SH-SY5Y (cell line): ENCODE measurements around the gene IRF2BPL.

Source experiments
- GATA2 ChIP-seq: IDR thresholded peaks from 2 replicates; pipeline ENCODE4 v1.6.1; 2011; ENCODE audit warnings: mild to moderate bottlenecking, low read depth, low read length
- GATA3 ChIP-seq: IDR thresholded peaks from 2 replicates; pipeline ENCODE4 v1.6.1; 2011; ENCODE audit warnings: low read depth, mild to moderate bottlenecking, low read length, moderate library complexity

The IRF2BPL gene

DNA sequence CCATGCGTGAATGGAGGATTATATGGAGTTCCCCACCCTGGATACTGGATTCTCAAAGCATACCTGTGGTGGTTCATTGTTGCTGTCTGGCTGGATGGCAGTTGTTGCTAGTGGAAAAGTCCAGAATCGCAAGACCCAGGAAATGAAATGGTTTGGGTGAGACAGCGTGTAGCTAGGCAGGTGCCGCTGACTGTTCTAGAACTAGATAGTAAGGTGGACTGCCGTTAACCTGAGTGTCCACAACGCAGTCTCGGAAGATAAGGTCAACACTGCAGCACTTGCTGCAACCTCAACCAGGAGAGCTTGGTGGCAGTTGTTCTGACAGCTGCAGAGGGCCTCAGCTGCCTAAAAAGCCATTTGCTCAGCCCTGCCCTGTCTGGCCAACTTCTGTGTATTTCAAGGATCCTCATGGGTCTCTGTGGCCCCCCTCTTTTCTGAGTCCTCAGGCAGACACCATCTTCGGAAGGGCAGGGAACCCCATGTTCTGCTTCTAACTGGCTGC is 15.5 kb upstream of the IRF2BPL start:
- TF ChIP-seq GATA2 (no peak), GATA3 (no peak)

DNA sequence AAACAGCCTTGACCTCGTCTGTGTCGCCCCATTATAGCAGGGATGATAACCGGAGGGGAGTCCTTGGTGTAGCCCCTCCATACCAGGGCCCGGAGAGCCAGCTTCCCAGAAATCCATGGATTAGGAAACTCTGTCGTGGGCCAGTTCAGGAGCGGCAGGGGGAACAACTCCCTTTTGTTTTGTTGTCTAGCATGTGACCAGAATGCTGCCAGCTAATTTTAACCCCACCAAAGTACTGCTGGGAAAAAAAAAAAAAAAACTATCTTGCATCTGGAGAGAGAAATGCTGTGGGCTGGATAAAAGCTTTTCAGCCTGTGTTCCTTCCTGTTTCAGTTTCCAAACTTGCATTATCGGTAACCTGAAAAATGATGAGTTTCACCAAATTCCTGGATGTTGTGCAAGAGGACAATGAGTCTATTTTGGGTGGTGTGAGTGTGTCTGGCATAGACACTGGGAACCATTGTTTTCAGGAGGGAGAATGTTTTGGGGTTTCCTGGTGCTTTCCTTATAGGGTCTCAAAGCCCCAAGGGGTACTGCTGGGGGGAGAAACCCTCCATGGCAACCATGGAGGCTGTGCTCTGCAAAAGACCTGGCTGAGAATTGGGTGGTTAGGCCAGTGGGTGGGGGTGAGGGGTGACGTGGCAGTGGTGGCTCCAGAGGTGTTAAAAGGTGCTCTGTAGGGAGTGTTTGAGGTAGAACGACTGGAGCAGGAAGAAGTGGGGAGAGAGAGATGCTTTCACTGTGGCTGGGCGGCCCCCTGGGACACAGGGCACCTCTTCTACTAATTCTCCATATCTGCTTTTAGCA is 14.9 kb upstream of the IRF2BPL start:
- no peak for TF ChIP-seq GATA2
- no peak for TF ChIP-seq GATA3

DNA sequence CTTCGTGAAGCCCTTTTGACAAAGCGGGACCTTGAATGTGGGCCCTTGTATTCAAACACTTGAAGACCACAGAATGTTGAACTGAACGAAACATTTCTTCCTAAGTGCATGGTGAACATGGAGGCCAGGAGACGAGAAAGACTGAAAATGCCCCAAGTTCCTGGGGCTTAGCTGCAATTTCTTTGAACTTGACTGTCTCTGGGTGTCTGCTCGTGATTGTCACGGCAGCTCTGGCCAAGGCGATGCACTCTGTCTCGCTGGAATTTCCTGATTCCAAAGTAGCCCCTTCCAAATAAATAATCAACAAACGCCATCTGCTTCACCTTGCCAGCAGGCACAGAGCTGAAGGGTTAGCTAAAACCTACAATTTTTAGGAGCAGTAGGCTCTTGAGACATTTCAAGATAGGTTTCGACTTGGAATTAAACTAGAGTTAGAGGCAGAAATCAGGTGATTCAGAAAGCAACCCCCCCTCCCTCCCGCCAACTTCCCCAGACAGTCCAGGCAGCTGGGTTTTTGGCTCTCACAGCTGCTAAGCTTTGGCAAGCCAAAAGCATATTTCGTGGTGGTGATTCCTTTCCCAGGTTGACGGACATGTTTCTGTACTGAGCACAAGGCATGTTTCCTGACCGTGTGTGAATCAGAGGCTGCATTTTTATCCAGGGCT is 13.5 kb upstream of the IRF2BPL start:
- TF ChIP-seq GATA2: no peak
- no peak for TF ChIP-seq GATA3

DNA sequence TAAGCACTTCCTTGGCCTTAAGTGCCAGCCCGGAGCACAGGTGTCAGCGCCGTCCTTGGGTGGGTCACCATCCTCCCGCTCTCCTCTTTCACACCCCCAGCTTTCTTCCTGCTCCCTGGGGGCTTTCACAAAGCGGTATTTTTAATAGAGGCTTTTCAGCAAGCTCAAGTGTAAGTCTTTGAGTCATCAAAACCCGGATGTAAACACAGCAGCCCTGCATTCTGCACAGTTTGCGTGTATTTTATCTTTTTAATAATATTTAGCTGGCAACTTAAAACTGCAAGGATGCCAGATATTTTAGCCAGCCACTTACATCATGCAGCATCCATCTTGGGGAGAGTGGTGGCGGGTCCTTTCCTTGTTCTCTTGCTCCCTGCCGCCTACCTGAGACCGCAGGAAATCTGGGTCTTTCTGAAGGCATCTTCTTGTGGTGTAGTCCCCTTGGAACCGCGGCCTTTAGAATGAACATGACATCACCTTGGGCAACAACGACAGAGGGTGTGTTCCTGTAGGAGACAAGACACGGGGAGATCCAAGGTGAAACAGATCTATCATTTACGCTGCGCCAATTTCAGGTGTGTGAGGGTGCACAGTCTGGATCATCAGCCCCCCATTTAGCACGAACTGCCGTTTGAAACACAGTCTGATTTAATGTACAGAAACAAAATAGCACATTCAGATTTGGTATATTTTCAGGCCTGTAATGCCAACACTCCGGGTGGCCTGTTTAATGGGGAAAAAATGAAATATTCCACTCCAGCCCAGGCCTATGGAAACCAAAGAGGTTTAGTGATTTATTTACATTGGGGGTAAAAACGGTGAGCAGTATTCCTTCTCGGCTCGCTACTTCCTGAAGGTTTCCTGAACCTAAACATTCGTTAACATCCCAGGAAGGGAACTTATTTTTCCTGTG is 12.5 kb upstream of the IRF2BPL start:
- no peak for TF ChIP-seq GATA3
- TF ChIP-seq GATA2: no peak

DNA sequence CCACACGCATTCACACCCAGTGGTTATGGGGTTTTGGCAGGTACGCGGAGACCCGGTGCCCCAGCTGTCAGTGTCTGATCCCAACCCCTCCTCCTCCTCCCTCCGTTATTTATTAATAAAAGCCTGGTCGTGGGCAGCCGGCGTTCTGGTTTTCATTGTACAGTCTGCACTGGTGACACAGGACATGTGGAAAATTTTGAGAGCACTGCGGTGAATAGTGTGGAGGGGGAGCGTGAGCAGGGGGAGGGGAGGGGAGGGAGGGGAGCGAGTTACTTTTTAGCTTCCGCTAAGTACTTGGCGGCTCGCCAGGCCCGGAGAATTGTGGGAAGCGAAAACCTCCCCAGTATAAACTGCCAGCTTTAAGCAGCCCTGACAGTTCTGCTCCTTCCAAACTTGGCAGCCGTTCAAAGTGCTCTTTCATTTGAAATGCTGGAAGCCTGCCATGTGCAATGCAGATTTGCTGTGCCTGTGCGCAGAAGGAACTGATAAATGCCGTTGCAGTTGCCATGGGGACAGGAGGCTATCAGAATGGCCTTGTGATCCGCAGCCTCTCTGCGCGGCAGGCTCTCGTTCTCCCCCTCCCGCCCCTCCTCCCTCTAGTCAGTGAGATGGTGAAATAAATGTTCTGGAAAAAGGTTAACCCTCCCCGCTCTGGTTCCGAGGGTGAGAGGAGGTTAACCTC is 11.7 kb upstream of the IRF2BPL start:
- TF ChIP-seq GATA3 (no peak), GATA2 (peak; percentile 70)

DNA sequence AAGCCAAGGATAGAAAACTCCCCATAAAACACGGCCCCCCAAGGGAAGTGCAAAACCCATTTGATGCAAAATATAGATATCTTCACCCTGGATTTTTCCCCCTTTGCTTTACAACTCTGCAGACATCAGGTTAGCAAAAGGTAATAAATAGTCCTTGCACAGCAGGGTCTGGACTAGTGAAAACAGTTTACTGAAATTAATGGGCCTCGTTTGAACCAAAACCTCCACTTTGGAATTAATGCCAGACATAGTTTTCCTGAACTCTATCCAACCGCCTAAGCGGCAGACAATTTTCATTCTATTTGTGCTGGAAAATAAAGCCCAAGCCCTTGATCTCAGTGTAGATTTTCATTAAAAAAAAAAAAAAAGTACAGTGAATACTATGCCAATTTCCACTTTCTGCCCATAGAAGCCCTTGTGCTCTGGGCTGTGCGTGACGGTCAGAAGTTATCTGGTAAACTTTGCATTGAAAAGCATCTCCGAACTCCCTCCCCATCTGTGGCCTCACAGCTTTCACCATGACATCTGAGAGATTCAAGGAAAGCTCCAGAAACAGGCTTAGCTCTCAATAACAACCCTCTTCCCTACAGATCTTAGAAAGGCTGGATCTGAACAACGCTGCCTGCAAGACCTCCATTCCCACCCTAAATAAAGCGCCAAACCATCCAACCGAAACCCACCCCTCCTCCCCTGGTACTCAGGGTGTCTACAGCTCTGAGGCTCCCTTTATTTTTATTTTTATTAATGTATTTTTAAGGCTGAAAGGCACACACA is 11.0 kb upstream of the IRF2BPL start:
- TF ChIP-seq GATA2: no peak
- no peak for TF ChIP-seq GATA3

DNA sequence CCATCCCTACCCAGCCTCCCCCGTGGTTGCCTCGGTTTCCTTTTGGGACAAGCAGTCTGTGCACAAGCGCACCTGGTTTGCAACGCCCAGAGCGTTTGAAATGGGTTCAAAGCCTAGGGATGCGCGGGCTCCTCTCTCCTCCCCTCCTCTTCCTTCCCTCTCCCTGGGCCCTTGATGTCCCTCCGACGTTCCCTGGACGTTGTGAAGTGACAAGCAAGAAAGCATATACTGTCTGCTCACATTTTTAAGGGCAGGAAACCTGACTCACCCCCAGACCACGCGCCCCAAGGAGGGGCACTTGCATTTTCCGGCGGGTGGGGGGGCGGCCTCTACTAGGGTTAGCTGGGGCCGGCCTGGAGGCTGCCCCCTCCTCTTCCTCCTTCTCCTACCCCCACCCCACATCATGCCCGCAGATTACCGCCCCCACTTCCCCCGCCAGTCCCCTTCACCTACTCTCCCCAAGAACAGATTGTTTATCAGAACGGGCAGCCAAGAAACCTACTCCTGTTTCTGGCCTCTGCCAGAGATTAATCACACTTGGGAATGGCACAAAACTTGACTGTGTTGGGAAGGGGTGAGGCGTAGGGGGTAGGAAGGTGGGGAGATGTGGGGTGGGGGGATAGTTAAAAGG is 9.5 kb upstream of the IRF2BPL start:
- no peak for TF ChIP-seq GATA3
- no peak for TF ChIP-seq GATA2

DNA sequence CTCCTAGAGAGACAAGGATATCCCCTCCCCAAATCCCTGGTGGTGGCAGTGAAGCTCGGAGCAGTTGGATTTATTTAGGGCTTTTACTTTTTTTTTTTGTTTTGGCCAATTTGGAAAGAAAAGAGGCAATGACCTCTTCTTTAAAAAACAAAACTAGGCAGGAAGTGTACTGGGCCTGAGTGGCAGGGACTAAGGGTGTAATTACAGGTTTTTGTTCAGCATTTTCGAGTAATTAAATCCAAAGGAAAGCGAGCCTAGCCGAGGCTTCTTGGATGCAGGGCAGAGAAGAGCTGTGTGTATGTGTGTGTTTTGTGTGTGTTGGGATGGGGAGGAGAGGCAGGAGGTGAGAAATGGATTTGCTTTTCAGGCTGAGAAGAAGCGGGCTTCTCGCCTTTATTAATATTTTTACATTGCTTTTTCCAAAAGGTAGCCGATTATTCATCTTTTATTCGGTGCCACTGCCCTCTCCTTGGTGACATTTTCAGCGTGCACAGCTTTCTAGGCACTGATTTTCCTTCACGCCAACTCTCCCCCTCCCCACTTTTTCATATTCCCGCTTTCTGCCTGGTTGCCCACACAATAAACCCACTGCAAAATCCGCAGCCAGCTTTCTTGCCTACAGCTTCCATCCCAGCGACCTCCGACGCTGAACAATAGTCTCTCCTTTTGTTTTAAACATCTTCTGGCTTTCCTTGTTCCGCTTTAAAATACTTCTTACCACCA is 8.9 kb upstream of the IRF2BPL start:
- TF ChIP-seq GATA3 (no peak), GATA2 (no peak)

DNA sequence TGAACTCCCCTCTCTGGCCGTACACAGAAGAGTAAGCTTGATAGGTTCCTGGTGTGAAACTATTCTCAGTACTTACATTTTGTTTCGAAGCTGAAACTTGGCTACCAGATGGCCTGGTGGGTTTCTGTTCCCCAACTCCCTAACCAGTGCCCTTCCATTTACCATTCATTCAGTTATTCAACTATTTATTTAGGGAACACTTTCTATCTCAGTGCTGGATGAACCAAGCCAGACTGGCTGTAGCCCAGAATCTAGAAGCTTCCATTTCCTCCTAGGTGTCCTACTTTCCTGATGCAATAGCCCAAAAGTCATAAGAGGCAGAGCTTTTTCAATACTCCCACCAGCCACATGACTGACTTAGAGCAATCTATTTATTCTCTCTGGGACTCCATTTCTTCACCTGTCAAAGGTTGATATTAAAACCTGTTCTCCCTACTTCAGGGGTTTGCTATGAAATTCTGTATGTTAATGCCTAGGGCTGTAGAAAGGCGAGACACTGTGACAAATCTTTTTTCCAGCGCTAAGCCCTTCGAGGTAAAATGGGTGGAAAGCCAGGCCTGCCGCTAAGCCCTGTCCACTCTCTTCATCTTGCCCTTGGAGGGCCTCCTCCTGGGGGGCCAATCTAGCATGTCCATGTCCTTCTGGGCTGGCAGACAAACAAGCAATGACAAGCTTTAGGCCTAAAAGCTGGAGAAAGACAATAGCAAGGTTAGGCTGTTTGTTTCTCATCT is 8.1 kb upstream of the IRF2BPL start:
- no peak for TF ChIP-seq GATA3
- no peak for TF ChIP-seq GATA2

DNA sequence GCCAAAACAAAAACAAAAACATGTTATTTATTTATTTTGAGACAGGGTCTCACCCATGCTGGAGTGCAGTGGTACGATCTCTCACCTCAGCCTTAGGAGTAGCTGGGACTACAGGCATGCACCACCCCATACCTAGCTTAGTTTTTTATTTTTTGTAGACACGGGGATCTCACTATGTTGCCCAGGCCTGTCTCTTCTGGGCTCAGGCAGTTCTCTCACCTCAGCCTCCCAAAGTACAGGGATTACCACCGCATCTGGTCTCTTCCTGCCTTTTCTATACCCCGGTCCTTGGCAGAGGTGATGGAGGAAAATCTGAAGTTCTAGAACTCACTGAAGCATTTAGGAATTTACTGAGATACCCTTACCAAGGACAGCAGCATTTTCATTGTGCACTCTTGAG is 6.8 kb upstream of the IRF2BPL start:
- no peak for TF ChIP-seq GATA3
- no peak for TF ChIP-seq GATA2
